ENCODE measurements around the gene ZNF527. TPM values are rescaled to one million over a fixed set of nuclear protein-coding genes. Genes with fewer than 3 reads are reported as not detected.
"Not testable (repeated sequence)": the region's sequence is repeated elsewhere in the genome, so short reads cannot be mapped to it uniquely, and the experiment has no call there.

Gene ZNF527
- total RNA-seq, 4 donors from 2014 or later = 4.5 to 8.8 (median 5.5) TPM

DNA sequence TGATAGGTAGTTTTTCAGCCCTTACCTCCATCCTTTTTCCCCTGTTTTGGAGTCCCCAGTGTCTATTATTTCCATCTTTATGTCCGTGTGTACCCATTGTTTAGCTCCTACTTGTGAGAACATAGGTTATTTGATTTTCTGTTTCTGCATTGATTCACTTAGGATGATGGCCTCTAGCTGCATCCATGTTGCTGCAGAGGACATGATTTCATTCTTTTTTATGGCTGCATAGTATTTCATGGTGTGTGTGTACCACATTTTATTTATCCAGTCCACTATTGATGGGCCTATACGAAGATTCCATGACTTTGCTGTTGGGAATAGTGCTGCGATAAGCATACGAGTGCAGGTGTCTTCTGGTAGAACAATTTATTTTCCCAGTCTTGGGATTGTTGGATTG lies 15.0 kb upstream of the ZNF527 start:
- Histone ChIP-seq H3K27ac (replicated peaks in 1 of 4) (no peak overlapping the region), H3K9me3 (peaks cover 0 to 4% (median 0%) of the 10 kb centered on the region in 4 donors), H3K4me1 (no peaks in the 10 kb centered on the region), H3K4me3 (no peak overlapping the region), H3K27me3 (no peaks in the 10 kb centered on the region), H3K36me3 (peaks cover 14 to 96% (median 58%) of the 10 kb centered on the region in 4 donors)
- intact Hi-C loops (cut with DNase I) = no loop called here
- TF ChIP-seq EP300 (IDR thresholded peaks at IDR 0.05) (no peak), POLR2A (IDR thresholded peaks at IDR 0.05; ENCODE audit: low read depth) (no peak), POLR2AphosphoS5 (IDR thresholded peaks at IDR 0.05) (no peak)
- TF ChIP-seq, protein P1, sequence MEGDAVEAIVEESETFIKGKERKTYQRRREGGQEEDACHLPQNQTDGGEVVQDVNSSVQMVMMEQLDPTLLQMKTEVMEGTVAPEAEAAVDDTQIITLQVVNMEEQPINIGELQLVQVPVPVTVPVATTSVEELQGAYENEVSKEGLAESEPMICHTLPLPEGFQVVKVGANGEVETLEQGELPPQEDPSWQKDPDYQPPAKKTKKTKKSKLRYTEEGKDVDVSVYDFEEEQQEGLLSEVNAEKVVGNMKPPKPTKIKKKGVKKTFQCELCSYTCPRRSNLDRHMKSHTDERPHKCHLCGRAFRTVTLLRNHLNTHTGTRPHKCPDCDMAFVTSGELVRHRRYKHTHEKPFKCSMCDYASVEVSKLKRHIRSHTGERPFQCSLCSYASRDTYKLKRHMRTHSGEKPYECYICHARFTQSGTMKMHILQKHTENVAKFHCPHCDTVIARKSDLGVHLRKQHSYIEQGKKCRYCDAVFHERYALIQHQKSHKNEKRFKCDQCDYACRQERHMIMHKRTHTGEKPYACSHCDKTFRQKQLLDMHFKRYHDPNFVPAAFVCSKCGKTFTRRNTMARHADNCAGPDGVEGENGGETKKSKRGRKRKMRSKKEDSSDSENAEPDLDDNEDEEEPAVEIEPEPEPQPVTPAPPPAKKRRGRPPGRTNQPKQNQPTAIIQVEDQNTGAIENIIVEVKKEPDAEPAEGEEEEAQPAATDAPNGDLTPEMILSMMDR (IDR thresholded peaks at IDR 0.05) = no peak
- WGBS = 97% methylated on average over 4 of the region's 4 CpGs
- no peak for DNase-seq (ENCODE audit: extremely low spot score)

DNA sequence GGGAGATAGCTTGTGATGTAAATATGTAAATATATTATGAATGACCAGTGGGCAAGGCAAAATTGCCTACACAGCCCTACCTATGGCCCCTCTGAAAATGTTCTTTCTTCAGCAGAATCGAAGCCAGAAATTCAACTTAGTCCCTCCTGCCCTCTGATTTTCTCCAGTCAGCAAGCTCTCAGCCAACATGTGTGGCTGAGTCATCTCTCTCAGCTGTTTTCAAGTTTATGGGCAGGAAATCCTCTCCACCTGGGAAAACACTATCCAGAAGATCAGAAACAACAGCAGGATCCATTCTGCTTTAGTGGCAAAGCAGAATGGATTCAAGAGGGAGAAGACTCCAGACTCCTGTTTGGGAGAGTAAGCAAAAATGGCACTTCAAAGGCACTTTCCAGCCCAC lies 8.9 kb upstream of the ZNF527 start:
- Histone ChIP-seq H3K4me3 (no peak overlapping the region), H3K27me3 (no peaks in the 10 kb centered on the region), H3K9me3 (peaks cover 0 to 14% (median 0%) of the 10 kb centered on the region in 4 donors), H3K4me1 (no peaks in the 10 kb centered on the region), H3K36me3 (peaks cover 38 to 80% (median 59%) of the 10 kb centered on the region in 4 donors), H3K27ac (replicated peaks in 1 of 4) (no peak overlapping the region)
- TF ChIP-seq, protein P1 (IDR thresholded peaks at IDR 0.05) = no peak
- TF ChIP-seq POLR2A (IDR thresholded peaks at IDR 0.05; ENCODE audit: low read depth) = no peak
- TF ChIP-seq POLR2AphosphoS5 (IDR thresholded peaks at IDR 0.05) = no peak
- TF ChIP-seq EP300 (IDR thresholded peaks at IDR 0.05) = no peak
- intact Hi-C loops (cut with DNase I) = no loop called here
- DNase-seq (ENCODE audit: extremely low spot score) = no peak
- WGBS = 88% methylated on average over 1 of the region's 1 CpG

- 93% methylated on average over 6 of the region's 6 CpGs for WGBS
- no peak for TF ChIP-seq POLR2A (IDR thresholded peaks at IDR 0.05; ENCODE audit: low read depth)
- no peak for TF ChIP-seq POLR2AphosphoS5 (IDR thresholded peaks at IDR 0.05)
- TF ChIP-seq, protein P1 (IDR thresholded peaks at IDR 0.05) = no peak
- no peak for TF ChIP-seq EP300 (IDR thresholded peaks at IDR 0.05)
- intact Hi-C loops (cut with DNase I) = no loop called here
- Histone ChIP-seq H3K9me3 (peaks cover 0 to 10% (median 0%) of the 10 kb centered on the region in 4 donors), H3K27me3 (no peaks in the 10 kb centered on the region), H3K27ac (replicated peaks in 1 of 4) (no peak overlapping the region), H3K4me3 (no peak overlapping the region), H3K36me3 (peaks cover 38 to 73% (median 55%) of the 10 kb centered on the region in 4 donors), H3K4me1 (no peaks in the 10 kb centered on the region)
- no peak for DNase-seq (ENCODE audit: extremely low spot score)
Observed at GRCh38 chr19:37362733-37363132, 8.2 kb upstream of the ZNF527 start.

DNA sequence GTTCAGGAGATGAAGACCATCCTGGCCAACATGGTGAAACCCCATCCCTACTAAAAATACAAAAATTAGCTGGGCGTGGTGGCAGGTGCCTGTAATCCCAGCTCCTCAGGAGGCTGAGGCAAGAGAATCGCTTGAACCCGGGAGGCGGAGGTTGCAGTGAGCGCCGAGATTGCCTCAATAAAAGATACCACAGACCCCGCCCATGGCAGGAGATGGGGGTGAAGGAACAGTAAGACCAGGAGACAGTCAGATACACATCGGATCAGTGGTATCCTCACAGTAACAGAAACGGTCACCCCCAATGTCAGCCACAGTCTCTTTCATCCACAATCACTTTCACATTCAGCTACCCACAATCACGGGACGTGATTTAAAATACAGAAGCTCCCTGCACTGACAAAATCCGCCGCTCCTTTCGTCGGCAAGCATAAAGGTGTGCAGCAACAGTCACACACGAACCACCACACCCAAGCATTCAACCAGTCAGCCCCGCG lies 466 bp upstream of the ZNF527 start:
- H3K9me3 ChIP-seq = peaks cover 0 to 16% (median 4%) of the 10 kb centered on the region in 4 donors
- 19% methylated on average over 16 of the region's 18 CpGs for WGBS
- H3K4me1 ChIP-seq = peaks cover 13 to 19% (median 17%) of the 10 kb centered on the region in 4 donors
- peak overlapping the region; percentile 69 to 82 (median 72) for H3K4me3 ChIP-seq
- H3K36me3 ChIP-seq = peaks cover 8 to 20% (median 17%) of the 10 kb centered on the region in 4 donors
- intact Hi-C loops (cut with DNase I) = loop anchor here (5.0 to 10.0 kb wide), 3 partner anchors 97 to 396 kb away; partner anchors contain the start of genes ZNF569, ZNF570 and ZNF585A
- peak overlapping the region; percentile 82 to 90 (median 88) for H3K27ac ChIP-seq (replicated peaks in 1 of 4)
- not testable (repeated sequence) for DNase-seq (ENCODE audit: extremely low spot score); H3K27me3 ChIP-seq

DNA sequence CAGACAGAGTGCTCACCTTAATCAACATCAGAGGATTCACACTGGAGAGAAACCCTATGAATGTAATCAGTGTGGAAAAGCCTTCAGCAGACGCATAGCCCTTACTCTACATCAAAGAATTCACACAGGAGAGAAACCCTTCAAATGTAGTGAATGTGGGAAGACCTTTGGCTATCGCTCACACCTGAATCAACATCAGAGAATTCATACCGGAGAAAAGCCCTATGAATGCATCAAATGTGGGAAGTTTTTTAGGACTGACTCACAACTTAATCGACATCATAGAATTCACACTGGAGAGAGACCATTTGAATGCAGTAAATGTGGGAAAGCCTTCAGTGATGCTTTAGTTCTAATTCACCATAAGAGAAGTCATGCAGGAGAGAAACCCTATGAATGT lies 18.3 kb downstream of the ZNF527 start:
- whole genome bisulfite sequencing = 100% methylated on average over 4 of the region's 4 CpGs
- intact Hi-C loops (cut with DNase I) = no loop called here
- H3K9me3 ChIP-seq = peaks cover 33 to 100% (median 93%) of the 10 kb centered on the region in 4 donors

GRCh38 chr19:37391399-37391798 lies 20.5 kb downstream of the ZNF527 start:
- Histone ChIP-seq H3K36me3 (peaks cover 32 to 43% (median 37%) of the 10 kb centered on the region in 4 donors), H3K9me3 (peaks cover 31 to 100% (median 90%) of the 10 kb centered on the region in 4 donors)
- intact Hi-C loops (cut with DNase I); DNase-seq (ENCODE audit: extremely low spot score); H3K27me3 ChIP-seq; H3K27ac ChIP-seq (replicated peaks in 1 of 4); H3K4me3 ChIP-seq; H3K4me1 ChIP-seq: not testable (repeated sequence)
- whole genome bisulfite sequencing = 97% methylated on average over 6 of the region's 6 CpGs

More for the DNA sequence above, 18.3 kb downstream of the ZNF527 start:
- no peak for TF ChIP-seq POLR2AphosphoS5 (IDR thresholded peaks at IDR 0.05)
- TF ChIP-seq, protein P1 (IDR thresholded peaks at IDR 0.05) = no peak
- no peak for TF ChIP-seq EP300 (IDR thresholded peaks at IDR 0.05)
- TF ChIP-seq POLR2A (IDR thresholded peaks at IDR 0.05; ENCODE audit: low read depth) = no peak
- Histone ChIP-seq H3K27ac (replicated peaks in 1 of 4) (no peak overlapping the region), H3K4me3 (no peak overlapping the region), H3K36me3 (peaks cover 54 to 65% (median 59%) of the 10 kb centered on the region in 4 donors), H3K27me3 (no peaks in the 10 kb centered on the region), H3K4me1 (no peaks in the 10 kb centered on the region)
- no peak for DNase-seq (ENCODE audit: extremely low spot score)
